HG03097 (cell line): ENCODE data around the gene MUC20.
"Not testable (repeated sequence)": the region's sequence is repeated elsewhere in the genome, so short reads cannot be mapped to it uniquely, and the experiment has no call there.

Experiments
- ATAC-seq: cut with Tn5 transposase; IDR thresholded peaks from one replicate; pipeline ENCODE4 v1.9.1; 2021; ENCODE audit not compliant: unreplicated experiment, low FRiP score

The MUC20 gene

GRCh38 chr3:195727606-195728195, 6.9 kb downstream of the MUC20 start:
- ATAC-seq: no peak

GRCh38 chr3:195728789-195729188, 8.0 kb downstream of the MUC20 start:
- ATAC-seq: not testable (repeated sequence)

- no peak for ATAC-seq
These were observed 8.9 kb downstream of the MUC20 start for GRCh38 chr3:195729476-195730251.

GRCh38 chr3:195731356-195731905, 10.7 kb downstream of the MUC20 start:
- ATAC-seq: no peak

- ATAC-seq: no peak
These were observed 12.2 kb downstream of the MUC20 start for GRCh38 chr3:195732940-195733339.

- ATAC-seq: no peak
These were observed 14.4 kb downstream of the MUC20 start for GRCh38 chr3:195735036-195735695.

- no peak for ATAC-seq
These were observed 16.2 kb downstream of the MUC20 start for GRCh38 chr3:195736866-195737490.

- ATAC-seq: not testable (repeated sequence)
These were observed 17.0 kb downstream of the MUC20 start for GRCh38 chr3:195737782-195738181.

GRCh38 chr3:195738274-195739044, 17.7 kb downstream of the MUC20 start:
- ATAC-seq: no peak

GRCh38 chr3:195739561-195740111, 18.9 kb downstream of the MUC20 start:
- no peak for ATAC-seq

GRCh38 chr3:195744437-195744836, 23.7 kb downstream of the MUC20 start:
- no peak for ATAC-seq

- ATAC-seq: no peak
These were observed 25.6 kb downstream of the MUC20 start for GRCh38 chr3:195746346-195746745.

GRCh38 chr3:195746751-195747150, 26.0 kb downstream of the MUC20 start:
- ATAC-seq: no peak

- no peak for ATAC-seq
These were observed 27.9 kb downstream of the MUC20 start for GRCh38 chr3:195748661-195749060.

- ATAC-seq: not testable (repeated sequence)
These were observed 28.3 kb downstream of the MUC20 start for GRCh38 chr3:195749101-195749500.

GRCh38 chr3:195750797-195751520, 30.2 kb downstream of the MUC20 start:
- ATAC-seq: no peak

- ATAC-seq: no peak
These were observed 30.8 kb downstream of the MUC20 start for GRCh38 chr3:195751560-195751959.

GRCh38 chr3:195752066-195752465, 31.3 kb downstream of the MUC20 start:
- ATAC-seq: no peak
